Effector memory CD8-positive, alpha-beta T cell (primary cell): Measurements from ENCODE around the gene TLL1.

Experiments
- ATAC-seq: fragments of 150-1000 bp; cut with Tn5 transposase; replicated peaks from 2 replicates; pipeline ENCODE4 v1.10.0; 2021; ENCODE audit warnings: mild to moderate bottlenecking, moderate library complexity
- DNase-seq, 3 experiments: peaks; one replicate each; pipeline ENCODE4 v3.0.0; 2021
- H3K27ac Mint-ChIP-seq, 2 donors: one replicate each; pipeline ENCODE4 v1.8.0; 2022; ENCODE audit warnings: mild to moderate bottlenecking in 2 of 2, mixed read lengths in 2 of 2, moderate library complexity in 2 of 2
- H3K27me3 Mint-ChIP-seq, 2 donors: one replicate each; pipeline ENCODE4 v1.8.0; 2022; ENCODE audit warnings: mixed read lengths in 2 of 2
- H3K36me3 Mint-ChIP-seq: one replicate; pipeline ENCODE4 v1.8.0; 2022; ENCODE audit warnings: mild to moderate bottlenecking, moderate library complexity, mixed read lengths; ENCODE audit not compliant: insufficient read depth
- H3K4me1 Mint-ChIP-seq, 2 donors: one replicate each; pipeline ENCODE4 v1.8.0; 2022; ENCODE audit warnings: low read depth in 2 of 2, mixed read lengths in 2 of 2
- H3K4me3 Mint-ChIP-seq, 2 donors: one replicate each; pipeline ENCODE4 v1.8.0; 2022; ENCODE audit warnings: mild to moderate bottlenecking in 2 of 2, mixed read lengths in 2 of 2, moderate library complexity in 2 of 2
- H3K9me3 Mint-ChIP-seq, 2 donors: one replicate each; pipeline ENCODE4 v1.8.0; 2022; ENCODE audit warnings: mixed read lengths in 2 of 2

The TLL1 gene

DNA sequence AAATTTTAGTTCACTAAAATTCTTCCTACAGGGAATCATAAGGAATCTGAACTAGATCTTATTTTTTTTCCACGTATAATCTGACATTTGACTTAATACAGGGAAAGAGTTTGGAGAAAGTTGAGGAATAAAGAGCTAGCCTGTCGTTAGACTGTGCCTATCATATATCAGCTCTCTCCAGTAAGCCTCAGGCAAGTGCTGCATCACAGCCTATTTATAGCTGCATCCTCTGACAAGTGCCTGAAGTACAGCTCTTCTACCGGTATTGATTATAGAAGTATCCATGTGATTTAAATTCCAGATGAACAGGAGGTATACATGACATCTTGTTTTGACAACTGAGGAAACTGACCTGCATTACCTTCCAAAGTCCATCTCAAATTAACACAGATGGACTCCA, 248.9 kb downstream of the TLL1 start:
- DNase-seq, result no peak
- Mint-ChIP-seq H3K4me3 (no peak overlapping the region), H3K27me3 (no peaks in the 10 kb centered on the region), H3K36me3 (no peaks in the 10 kb centered on the region), H3K9me3 (peaks cover 7 to 11% of the 10 kb centered on the region in 2 donors), H3K27ac (no peak overlapping the region), H3K4me1 (no peaks in the 10 kb centered on the region)
- ATAC-seq, result no peak

DNA sequence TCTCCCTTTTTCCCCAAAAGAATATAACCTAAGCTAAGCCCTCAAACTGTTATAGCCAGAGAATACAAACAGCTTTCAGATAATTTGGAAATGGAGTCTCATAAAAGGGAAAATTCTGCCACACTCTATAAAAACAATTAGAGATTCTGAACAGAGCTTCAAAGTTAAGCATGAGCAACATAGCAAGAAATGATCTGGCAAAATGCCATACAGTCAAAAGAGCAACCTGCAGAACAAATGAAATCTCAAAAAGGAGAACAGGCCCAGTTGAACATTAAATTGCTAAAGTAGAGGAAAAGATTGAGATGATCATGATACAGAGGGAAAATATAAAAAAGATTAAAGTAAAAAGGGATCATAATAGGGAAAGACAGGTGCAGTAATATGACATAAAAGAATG, 250.5 kb downstream of the TLL1 start:
- H3K4me3 Mint-ChIP-seq, result no peak overlapping the region
- no peak for ATAC-seq
- no peak for DNase-seq
- H3K4me1 Mint-ChIP-seq, result no peaks in the 10 kb centered on the region
- no peaks in the 10 kb centered on the region for H3K36me3 Mint-ChIP-seq
- H3K27ac Mint-ChIP-seq, result no peak overlapping the region
- H3K9me3 Mint-ChIP-seq, result peaks cover 2 to 13% of the 10 kb centered on the region in 2 donors
- H3K27me3 Mint-ChIP-seq, result no peaks in the 10 kb centered on the region

DNA sequence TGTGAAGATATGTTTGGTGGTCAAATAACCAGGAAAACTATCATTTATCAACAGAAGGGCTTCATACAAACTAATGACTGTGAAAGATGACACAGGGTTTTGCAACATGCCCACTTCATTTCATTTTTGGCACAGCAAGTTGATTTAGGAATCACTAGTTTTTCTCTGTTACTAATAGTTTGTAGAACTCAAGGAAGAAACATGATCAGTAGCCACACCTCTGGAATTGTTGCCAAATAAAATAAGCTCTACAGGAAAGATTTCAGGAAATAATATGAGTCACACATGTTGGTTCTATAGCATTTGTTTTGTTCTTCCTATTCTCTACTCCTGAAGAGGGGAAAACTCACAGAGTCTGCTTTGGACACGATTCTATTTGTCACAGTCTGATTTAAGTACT, 255.4 kb downstream of the TLL1 start:
- Mint-ChIP-seq H3K27ac (no peak overlapping the region), H3K36me3 (no peaks in the 10 kb centered on the region), H3K4me1 (no peaks in the 10 kb centered on the region), H3K27me3 (no peaks in the 10 kb centered on the region), H3K9me3 (peaks cover 25 to 32% of the 10 kb centered on the region in 2 donors), H3K4me3 (no peak overlapping the region)
- no peak for DNase-seq
- ATAC-seq, result no peak

DNA sequence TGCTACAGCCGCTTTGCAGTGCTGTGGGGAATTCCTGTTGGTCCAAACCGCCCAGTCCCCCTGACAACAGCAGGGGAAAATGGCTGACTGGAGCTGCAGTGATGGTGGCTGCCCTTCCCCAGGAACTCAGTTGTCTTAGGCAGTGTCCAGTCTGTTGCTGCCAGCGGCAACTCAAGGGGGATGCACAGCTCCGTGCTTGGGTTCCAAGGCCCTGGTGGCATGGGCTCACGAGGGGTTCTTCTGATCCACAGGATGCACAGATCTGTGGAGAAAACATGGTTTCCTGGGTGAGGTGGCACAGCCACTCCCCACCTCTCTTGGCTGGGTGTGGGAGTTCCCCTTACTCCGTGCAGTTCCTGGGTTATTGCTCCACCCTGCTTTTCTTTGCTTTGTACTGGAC, 261.2 kb downstream of the TLL1 start:
- ATAC-seq (no peak), DNase-seq (no peak)
- peaks cover 15 to 41% of the 10 kb centered on the region in 2 donors for H3K9me3 Mint-ChIP-seq
- H3K4me1 Mint-ChIP-seq, result no peaks in the 10 kb centered on the region
- peaks cover 1% of the 10 kb centered on the region for H3K36me3 Mint-ChIP-seq
- H3K4me3 Mint-ChIP-seq, result no peak overlapping the region
- H3K27ac Mint-ChIP-seq, result no peak overlapping the region
- H3K27me3 Mint-ChIP-seq, result no peaks in the 10 kb centered on the region

DNA sequence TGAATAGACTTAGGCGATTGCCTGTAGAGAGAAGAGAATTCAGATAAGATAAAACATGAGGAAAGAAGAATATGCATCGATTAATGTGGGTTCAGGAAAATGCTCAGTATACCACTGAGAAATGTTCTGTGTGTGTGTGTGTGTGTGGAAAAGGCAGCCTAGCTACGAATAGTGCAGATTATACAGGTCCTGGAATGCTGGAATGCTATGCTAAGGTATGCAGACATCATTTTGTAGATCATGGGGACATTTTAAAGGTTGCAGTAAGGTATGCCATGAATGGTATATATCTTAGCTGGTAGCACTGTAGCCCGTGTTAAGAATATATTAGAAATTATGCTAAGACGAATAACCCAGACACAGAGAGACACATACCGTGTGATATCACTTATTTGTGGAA, 267.9 kb downstream of the TLL1 start:
- Mint-ChIP-seq H3K27ac (no peak overlapping the region), H3K4me1 (no peaks in the 10 kb centered on the region), H3K27me3 (no peaks in the 10 kb centered on the region), H3K4me3 (no peak overlapping the region), H3K9me3 (peaks cover 0 to 3% of the 10 kb centered on the region in 2 donors), H3K36me3 (peaks cover 5% of the 10 kb centered on the region)
- DNase-seq (no peak), ATAC-seq (no peak)

DNA sequence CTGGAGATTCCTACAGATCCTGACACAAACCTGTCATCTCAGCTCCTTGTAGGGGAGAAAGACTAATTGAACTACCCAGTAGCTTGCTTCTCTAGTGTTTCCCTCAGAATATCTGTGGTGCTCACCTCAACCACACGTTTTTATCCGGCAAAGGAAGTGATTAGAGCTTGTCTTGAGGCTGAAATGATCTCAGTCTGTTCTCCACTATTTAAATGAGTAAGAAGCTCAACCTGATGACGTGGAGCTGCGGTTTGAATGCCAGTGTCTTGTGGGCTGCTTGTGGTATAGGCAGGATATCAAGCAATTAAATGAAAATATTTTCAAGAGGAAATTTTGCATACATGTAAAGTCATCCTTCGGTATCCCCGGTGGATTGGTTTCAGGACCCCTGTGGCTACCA, 270.2 kb downstream of the TLL1 start:
- H3K27ac Mint-ChIP-seq, result no peak overlapping the region
- peaks cover 5% of the 10 kb centered on the region for H3K36me3 Mint-ChIP-seq
- no peaks in the 10 kb centered on the region for H3K27me3 Mint-ChIP-seq
- H3K9me3 Mint-ChIP-seq, result peaks cover 0 to 3% of the 10 kb centered on the region in 2 donors
- DNase-seq (no peak), ATAC-seq (no peak)
- H3K4me1 Mint-ChIP-seq, result no peaks in the 10 kb centered on the region
- no peak overlapping the region for H3K4me3 Mint-ChIP-seq

DNA sequence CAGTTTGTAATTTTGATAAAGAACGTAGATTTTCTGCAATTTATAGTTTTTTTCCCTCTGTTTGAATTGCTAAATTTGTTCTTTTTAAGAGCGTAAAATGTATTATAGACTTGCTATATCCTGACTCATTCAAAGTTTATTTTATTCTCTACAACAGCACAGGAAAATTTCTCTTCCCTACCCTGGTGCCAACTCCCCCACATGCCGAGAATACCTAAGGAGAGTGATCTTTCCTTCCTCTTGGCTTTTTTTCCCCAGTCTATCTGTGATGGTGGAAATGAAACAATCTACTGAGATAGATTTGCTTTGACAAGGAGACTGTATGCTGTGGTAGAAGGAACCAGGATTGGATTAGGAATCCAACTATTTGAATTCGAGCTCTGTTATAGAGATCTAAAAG, 271.6 kb downstream of the TLL1 start:
- ATAC-seq (no peak), DNase-seq (no peak)
- Mint-ChIP-seq H3K27ac (no peak overlapping the region), H3K9me3 (peaks cover 0 to 6% of the 10 kb centered on the region in 2 donors), H3K4me3 (no peak overlapping the region), H3K4me1 (no peaks in the 10 kb centered on the region), H3K36me3 (peaks cover under 1% of the 10 kb centered on the region), H3K27me3 (no peaks in the 10 kb centered on the region)

DNA sequence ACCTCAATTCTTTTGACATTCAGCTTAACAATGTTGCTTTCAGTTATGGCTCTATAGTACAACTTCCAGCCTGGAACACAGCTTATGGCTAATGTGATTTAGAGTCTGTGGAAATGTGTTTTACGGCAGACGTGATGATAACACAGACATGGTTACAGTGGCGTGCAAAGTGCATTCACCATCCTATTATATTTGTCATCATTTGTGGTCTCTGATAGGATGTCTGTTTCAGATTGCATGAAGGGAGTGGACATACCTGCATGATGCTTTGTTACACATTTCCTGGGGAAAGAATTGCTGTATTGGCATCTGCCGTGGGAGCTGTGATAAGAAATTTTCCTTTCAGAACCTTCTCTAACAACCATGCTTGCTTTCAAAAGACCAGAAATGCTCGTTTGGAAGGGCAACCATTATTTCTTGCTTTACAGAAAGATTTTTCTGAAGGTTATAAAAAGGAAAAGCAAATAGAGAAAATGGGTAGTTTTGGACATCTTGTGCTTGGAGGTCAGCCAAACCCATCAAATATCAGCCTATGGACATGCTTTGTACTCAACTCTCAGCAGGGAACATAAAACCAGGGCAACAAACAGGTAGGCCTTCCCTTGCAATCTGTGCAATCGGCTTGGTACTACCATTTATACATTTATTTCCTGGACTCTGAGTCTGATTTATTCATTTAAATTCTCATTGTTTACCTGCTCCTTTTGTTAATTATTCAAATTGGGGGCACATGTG, 273.9 kb downstream of the TLL1 start:
- H3K4me3 Mint-ChIP-seq, result no peak overlapping the region

More for the DNA sequence above, 273.9 kb downstream of the TLL1 start:
- Mint-ChIP-seq H3K4me1 (no peaks in the 10 kb centered on the region), H3K9me3 (peaks cover 8 to 9% of the 10 kb centered on the region in 2 donors), H3K27me3 (no peaks in the 10 kb centered on the region), H3K27ac (no peak overlapping the region), H3K36me3 (no peaks in the 10 kb centered on the region)
- ATAC-seq (no peak), DNase-seq (no peak)
